NCI-H2081 (cell line): ENCODE measurements around the gene GSN.
A peak's percentile ranks its signal among the peaks of the same experiment; 100 is the strongest.

Experiments used
- DNase-seq, 2 experiments: peaks; one replicate each; lab custom pipeline; 2025; lab: John Stamatoyannopoulos, UW

Gene GSN

DNA sequence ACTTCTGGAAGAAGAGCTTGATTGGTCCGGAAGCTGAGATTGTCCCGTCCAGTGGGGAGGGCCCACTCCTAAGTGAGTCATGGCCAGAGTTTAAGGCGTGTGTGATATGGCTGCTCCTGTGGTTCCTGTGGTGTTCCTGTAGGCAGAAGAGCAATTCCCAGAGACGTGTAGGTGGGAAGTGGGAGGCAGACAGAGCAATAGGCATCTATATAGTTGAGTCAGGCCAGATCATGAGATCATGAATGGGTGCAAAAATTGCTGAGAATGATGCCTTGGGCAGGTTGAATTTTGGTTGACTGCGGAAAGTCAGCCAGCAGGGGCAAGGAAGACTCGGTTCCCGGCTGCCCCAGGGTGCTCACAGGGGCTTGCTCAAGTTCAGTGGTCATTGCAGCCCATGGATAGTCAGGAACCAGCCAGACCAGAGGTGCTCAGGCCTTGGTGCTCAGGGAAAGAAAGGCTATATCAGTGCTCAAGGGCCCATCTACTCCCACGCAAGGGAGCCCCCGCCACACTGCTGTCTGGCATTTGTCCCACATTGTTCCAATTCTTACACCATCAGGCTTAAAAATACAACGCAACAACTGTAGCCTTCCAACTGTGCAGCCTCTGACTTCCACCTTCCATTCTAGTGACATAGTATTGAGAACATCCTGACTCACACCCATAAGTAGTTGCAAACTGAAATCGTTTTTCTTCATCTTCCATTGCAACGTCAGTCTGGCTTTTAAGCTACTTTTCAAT is 21.0 kb upstream of the GSN start:
- DNase-seq: no peak

DNA sequence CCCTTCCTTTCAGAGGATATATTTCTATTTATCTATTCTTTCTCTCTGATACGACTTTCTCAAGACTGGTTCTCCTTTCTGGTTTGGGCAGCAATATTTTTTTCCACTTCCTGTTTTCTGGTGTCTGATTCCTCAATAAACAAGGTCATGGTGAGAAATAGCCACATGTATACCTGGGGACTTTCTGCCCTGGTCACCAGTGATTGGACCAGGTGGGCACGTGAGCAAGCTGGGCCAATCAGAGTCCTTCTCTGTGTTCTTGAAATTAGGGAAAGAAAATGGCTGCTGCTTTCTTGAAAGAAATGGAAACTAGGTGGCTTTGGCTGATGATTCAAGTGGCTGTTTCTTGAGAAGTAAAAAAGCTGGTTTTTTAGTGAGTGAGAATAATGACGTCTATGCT is 18.4 kb upstream of the GSN start:
- no peak for DNase-seq

DNA sequence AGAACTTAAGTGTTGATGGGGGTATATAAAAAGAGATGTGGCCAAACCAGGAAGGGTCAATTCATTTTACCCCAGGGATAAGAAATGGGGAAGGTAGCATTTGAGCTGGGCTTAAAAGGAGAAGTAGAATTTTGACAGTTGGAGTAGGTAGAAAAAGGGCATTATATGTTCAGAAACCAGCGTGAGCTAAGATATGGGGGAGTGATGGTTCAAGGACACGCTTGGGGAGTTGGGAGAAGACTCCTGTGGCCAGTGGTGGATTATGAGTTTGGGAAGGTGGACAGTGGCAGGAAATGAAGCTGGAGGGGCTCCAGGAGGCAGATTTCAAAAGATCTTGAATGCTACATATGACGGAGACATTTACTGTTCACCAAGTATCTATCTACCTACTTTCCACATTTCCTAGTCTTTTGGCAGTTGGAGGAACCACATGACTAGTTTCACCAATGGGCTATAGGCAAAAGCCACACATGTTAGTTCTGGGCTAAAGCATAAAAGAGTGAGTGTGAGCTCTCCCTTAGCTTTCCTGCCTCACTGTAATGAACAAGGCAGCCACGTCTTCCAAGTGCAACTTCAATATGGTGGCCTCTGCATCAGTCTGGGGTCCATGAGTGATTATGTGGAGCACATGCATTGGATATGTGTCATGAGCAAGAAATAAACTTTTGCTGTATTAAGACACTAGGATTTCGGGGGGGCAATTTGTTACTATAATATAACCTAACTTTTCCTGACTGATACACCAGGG is 15.7 kb upstream of the GSN start:
- no peak for DNase-seq

DNA sequence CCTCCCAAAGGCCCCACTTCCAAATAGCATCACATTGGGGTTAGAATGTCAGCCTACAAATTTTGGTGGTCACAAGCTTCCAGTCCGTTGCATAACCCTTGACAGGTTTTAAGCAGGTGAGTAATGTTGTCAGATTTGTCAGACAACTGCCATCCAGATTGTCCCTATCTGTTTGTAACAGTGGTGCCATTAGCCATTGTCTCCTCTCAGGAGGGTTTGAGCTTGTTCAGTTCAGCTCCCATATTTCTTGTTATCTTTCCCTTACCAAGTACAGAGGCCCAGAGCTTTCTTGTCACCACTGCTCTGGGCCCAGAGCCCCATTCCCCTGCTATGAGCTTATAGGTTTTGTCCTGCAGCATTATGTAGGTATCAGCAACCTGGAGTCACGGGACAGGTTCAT is 14.8 kb upstream of the GSN start:
- no peak for DNase-seq

DNA sequence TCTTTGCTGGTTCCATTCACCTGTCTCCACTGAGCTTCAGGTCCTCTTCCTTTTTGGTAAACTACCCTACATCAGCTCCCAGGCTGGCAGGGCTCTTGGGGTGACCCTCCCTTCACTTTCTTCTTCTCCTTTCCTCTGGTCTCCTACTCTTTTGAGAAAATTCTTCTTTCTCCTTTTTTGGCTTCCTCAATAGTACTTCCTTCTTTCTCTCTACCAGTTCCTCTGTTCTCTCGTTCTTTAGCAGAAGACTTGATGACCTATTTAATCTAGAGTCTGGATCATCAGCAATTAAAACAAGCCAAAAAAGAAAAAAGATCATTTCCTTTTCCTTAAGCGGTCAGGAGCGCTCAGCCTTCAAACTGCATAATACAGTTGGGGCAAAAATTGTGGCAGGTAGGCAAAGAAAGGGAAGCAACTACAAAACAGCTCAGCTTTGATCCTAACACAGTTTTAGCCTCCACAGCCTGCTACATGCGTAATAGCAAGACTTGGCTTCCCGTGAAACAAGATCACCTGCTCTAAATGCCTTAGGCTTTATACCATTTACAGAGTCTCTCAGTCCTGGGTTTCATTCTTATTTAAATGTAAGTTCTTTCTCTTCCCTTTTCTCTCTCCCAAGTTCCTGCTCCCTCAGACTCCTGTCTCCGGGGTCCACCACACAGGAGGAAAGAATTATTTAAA is 14.0 kb upstream of the GSN start:
- DNase-seq: no peak

DNA sequence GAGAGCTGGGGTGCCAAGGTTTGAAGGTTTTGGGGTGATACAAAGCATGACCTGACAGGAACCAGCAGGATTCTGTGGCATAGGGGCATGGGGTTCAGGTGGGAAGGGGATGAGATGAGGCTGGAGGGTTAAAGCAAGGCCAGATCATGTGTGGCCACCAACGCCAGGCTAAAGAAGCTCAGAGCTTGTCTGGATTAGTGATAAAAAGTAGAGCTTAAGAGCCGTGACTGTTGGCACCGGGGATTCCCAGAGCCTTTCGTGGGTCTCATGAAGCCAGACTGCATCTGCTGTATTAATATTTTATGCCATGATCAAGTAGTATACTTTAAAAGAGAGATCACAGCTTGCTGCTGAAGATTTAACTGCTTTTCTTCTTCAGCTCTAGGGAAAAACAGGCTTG is 8.5 kb upstream of the GSN start:
- DNase-seq: no peak

DNA sequence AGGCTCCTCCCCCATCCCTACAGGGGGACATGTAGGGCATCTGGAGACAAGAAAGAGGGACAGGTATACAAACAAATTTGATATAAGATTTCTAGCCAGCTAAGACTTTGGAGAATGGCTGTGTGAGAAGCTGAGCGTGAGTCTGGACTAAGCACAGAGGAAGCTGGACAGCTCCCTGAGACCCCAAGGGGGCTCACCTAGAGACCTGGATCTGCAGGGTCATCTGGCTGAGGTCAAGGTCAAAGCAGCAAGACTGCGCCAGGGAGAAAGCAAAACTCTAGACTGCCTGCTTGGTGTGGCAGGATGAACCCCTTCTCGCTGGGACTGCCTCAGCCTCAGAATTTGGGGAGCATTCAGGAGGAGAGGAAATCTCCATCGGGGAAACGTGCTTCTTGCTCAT is 8.0 kb upstream of the GSN start:
- no peak for DNase-seq

DNA sequence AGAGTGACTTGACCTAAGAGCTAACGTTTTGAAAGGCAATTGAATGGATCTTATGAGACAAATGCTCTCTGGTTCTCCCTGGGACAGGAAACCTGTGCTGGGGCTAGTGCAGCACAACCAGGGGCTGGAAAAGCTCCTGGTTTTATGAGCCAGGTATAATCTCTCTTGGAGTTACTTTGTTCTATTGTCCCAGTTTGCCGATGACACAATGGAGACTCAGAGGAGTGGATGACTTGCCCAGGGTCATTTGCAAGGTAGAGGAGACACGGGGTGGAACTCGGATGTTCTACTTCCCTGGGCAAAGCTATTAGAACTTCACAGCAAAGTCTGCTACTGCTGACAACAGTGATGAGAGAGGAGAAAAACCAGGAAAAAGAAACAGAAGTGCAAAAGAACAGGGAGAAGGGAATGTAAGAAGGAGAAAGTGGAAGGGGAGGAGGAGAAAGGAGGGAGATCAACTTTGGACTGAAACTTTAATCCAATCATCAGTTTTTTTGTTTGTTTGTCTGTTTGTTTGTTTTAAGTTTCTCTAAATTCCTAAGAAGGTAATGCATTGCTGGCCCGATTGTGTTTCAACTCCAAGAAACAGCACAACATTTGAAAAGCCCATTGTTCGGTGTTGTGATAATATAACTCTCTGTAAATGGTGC is 7.4 kb upstream of the GSN start:
- DNase-seq: no peak

DNA sequence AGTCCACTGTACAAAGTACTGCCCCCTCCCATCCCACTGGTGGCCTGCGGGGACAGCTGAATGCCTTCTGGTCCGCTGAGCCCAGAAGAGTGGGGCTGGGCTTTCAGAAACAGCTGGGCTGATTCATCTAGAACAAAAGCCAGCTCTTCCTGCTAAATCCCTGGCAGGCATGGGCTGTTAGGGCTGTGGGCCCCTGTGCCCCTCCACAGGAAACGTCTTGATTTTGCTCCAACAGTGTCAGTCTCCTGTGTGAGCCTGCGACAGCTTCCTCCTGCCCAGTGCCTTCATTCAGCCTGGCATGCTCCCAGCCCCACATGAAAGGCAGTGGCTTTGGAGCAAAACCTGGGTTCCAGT is 6.9 kb upstream of the GSN start:
- DNase-seq: peak; percentile 45 to 74

DNA sequence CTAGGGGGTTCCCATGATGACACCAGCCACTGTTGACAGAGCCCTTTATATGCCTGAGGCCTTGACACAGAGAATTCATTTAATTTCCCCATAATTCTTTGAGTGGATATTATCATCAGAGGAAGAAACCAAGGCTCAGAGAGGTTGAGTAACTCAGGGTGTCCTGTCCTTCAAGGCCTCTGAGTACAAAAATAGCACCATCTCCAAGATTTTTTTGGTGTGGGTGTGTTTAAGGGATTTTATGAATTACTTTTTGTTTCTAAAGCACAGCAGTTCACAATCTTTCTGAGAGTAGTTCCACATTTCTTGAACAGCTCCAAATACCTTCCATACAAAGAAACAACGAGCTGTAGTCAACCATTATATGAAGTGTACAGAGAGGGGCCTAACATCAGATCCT is 6.2 kb upstream of the GSN start:
- no peak for DNase-seq

DNA sequence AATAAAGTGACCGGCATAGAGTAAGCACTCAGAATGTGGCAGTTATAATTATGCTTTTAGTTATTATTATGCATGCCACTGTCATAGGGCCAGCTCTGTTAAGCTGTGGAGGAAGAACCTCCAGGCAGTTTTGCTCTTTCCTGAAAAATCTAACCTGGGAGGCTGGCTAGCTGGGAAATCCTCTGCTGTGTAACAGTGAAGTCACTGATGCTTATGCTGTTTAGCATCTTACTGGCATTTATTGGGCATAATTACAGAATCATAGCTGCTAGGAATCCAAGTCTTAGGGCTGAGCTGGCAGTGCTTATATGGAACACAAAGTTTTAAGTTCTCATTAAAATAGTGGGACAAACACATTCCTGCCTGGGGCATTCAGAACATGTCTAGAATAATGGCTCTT is 5.5 kb upstream of the GSN start:
- no peak for DNase-seq

DNA sequence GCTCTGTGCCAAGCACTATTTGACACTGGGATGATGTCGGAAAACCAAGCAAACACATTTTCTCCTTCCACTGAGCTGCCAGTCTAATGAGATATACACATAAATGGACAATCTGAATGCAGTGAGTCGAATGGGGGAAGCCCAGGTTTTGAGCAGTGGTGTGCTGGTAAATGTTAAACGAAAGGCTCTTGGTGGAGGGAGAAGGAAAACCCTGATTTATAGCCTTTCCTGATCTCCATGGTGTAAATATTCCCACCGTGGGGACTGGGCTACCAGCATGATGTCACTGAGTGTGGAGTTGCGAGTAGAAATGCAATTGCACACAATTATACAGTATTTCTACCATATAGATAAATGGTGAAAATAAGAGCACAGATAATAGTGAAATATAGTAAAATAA is 5.0 kb upstream of the GSN start:
- DNase-seq: no peak

DNA sequence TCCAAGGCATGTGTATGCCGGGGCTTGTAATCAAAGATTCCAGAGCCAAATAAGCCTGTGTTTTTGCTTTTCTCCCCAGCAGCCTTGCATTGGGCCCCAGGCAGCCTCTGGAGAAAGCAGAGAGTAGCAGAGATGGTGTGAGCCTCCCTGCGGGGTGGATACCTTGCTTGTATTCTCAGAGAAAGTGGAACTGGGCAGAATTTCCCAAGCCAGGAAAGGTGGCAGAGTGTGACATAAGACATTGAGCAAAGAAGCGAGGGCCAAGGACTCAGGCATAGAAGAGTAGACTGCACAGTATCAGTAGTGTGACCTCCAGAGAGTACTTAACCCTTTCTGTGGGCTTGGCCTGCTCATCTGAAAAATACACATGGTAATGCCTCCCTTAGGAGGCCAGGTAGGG is 1.6 kb upstream of the GSN start:
- DNase-seq: no peak

DNA sequence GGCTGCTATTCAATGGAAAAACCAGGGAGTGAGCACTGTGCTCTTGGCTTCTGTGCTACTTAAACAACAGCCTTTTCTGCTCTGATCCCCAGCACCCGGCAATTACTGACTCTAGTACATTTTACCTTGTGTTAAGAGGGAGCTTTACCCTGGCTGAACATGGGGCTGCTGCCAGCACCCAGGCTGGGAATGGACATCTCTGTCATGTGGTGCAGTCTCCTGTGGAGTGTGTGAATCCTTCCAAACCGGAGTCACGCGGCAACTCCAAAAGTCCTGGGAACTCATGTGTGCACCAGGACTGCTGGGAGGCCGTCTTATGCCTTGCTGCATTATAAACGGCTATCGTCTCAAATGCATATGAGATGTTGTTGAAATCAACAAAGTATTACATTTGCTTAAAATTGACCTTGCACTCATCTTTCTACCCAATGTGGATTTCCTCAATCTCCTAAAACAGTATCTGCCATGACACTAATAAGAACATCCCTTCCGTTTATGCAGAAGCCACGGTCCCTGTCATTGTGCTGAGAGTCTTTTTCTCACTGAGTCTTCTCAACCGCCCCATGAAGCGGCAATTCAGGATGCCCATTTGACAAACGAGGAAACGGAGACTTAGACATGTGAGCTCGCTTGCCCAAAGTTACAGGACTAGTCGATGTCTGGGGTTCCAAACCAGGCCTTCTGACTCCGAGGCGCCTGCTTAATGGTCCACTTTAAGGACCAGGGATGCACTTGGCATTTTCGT is 884 bp upstream of the GSN start:
- DNase-seq: peak in 1 of 2 experiments; percentile 11

DNA sequence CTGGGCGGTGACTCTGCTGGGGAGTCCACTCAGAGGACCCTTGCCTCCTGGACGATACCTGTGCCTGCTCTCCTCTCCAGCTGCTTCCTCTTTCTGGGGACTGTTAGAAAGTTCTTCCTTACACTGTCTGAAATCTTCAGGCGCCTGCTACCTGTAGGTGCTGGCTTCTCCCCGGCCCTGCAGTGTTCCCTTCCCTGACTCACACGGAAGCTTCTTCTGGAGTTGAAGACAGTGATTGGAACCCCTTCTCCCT is 562 bp downstream of the GSN start:
- no peak for DNase-seq

DNA sequence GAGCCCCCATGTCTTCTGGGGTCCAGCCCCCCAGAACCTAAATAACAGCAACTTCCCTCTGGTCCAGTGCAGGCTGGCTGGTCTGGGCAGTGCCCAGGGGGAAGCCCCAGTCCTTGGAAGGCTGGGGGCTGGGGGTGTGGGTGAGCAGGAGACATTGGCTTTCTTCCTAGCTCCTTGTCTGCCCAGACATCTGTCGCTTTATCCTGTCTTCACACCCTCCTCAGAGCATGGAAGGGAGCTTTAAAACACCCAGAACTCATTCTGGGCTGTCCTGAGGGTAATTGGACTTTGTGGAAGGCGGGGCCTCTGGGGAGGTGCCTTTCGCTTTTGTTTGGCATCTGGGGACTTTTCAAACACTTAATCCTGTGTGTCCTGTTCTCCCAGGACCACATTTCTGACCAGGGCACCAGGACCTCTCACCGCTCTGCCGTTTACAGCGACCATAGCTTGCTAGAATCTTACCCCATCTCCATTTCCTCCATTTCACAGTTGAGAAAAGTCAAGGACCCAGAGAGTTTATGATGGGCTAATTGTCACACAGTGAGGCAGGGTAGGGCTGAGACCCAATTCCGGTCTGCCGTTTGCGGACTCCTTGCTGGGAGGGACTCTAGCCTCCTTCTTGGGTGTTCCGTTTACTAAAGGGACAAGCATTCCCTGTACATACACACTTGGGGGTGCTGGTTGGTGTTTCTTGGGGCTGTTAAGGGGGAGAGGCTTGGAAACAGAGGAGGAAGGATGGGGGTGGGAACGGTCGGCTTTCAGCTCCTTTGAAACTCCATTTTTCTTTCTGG is 1.1 kb downstream of the GSN start:
- DNase-seq: no peak

DNA sequence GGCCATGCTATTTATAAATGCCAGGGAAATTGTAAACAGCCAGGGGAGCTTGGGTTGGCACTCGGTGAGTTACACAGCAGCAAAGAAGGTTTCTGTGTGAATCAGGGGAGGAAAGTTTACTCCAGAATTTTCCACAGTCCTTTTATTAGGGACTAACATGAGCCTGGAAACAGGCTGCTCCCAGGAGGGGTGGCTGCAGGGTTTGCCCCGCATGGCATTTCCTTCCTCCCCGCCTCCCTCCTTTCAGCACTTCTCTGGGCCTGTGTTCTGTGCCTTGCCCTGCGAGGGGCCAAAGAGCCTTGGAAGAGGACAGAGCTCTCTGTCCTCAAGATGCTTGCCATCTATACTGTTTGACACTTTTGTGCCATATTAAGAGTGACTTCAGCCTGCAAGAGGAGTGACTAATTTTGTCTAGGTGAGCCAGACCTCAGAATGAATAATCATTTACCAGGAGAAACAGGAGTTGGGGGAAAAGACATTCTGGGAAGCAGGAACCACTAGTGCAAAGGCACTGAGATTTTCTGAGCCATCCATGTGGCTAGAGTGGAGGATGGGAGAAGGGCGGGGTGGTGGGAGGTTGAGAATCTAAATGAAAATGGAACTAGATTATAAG is 1.8 kb downstream of the GSN start:
- DNase-seq: no peak

DNA sequence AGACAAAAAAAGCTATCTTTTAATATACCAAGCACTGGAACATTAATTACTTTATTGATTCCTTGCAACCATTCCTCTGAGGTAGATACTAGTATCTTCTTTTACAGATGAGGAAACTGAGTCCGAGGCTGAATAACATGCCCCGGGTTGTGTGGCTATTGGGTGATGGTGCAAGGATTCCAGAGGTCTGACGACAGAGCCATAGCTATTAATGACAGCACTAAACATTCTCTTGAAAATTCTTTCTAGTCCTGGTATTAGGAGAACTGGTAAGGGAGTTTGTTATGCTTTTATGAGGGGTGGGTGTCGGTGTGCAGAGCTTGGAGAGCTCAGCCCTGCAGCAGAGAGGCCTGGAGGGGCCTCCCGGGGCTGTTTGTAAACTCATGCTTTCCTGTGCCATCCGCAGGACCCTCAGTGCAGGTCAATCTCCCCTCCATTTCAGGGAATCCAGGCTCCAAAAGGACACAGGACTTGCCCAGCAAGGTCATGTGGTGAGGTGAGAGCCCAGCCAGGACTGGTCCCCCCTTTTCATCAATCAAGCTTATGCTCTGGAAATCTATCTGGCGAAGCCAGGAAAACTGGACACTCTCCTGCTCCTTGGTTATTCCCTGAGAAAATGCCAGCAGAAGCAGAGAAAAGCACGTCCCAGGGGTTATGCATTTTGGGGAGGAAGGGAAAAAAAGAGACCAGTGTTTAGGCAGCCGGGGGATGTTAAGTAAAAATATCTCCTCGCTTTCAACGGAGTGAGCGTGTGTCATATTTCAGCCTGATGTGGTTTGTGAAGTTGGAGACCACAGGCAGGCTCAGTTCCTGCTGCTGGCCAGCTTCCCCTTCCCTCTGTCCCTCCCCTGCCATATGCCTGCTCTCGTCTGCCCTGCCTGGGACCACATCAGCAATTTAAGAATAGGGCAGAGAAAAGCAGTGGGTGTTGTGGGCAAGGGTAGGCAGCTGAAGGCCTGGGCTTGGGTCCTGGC is 3.7 kb downstream of the GSN start:
- no peak for DNase-seq

DNA sequence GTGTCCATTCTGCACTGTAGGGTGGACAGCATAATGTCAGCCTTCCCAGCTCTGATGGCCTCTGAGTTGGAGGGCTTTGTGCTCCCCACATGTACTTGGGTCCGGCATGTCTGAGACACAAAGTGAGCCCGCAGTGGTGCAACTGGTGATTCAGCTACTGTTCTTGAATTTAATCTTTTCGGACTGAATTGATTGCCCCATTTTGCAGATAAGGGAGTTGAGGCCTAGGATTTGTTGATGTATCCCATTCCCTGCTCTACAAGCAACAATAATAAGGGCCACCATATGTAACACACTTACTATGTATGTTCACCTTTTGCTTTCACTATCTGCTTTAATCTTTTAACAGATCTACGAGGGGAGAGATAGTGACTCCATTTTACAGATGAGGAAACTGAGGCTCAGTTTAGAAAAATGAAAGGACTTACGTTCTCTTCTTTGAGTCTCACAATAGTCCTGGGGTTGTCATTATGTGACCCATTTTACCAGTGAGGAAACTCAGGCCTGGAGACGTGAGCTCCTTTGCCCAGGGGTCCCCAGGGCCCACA is 4.5 kb downstream of the GSN start:
- no peak for DNase-seq
